Measurements from ENCODE around the gene TCIRG1. TPM values are rescaled to one million over a fixed set of nuclear protein-coding genes. Genes with fewer than 3 reads are reported as not detected.

The TCIRG1 gene
- total RNA-seq, 1 donor from 2014 or later: 10.7 TPM

DNA sequence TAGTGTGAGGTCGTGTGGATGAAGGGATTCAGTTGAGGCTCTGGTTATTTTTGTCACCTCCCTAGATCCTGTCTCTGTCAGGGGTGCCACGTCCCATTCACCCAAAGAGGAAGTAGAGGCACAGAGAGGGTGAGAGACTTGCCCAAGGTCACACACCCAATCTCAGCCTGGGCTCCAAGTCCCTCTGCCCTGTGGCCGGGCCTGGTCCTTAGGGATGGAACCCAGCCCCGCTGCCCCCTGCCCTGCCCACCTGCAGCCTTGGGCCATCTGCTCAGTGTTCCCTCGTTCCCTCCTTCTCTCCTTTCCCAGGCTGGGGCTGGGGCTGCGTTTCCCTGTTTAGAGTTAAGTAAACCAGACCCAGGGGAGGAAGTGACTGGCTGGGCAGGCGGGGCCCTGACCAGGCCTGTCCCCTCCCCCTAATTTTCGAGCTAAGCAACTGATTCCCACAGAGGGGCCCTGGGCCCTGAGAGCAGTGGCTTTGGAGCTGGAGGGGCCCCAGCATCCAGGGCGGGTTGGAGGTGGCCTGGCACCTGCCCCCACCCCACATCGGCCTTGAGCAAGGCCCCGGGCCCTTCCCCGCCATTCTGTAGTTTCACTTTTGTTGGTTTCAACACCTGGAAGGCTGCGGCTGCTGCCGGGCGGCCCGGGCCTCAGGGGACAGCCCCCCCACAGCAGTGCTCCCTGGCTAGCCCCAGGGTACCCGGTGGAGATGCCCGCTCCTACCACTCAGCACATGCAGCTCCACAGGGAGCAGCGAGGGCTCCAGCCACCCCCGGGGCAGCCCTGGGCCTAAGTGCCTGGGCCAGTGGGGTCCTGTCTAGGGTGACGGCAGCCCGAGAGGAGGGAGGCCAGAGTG, 1.5 kb downstream of the TCIRG1 start:
- H3K4me1 ChIP-seq: peaks cover 16% of the 10 kb centered on the region
- Mint-ChIP-seq H3K27me3 (ENCODE audit: insufficient read depth, low read depth) (peaks cover 6% of the 10 kb centered on the region), H3K36me3 (no peaks in the 10 kb centered on the region), H3K27ac (peak overlapping the region; percentile 90), H3K4me3 (peak overlapping the region; percentile 35), H3K4me1 (peaks cover 9% of the 10 kb centered on the region), H3K9me3 (no peaks in the 10 kb centered on the region)
- no peaks in the 10 kb centered on the region for H3K9me3 ChIP-seq (ENCODE audit: low read depth)
- no peaks in the 10 kb centered on the region for H3K79me2 ChIP-seq (ENCODE audit: low read depth)
- H3K4me3 ChIP-seq: no peak overlapping the region
- no peak overlapping the region for H3K4me2 ChIP-seq
- TF ChIP-seq EZH2phosphoT487 (IDR thresholded peaks at IDR 0.05): no peak
- no peak for TF ChIP-seq EZH2 (IDR thresholded peaks at IDR 0.05)
- TF ChIP-seq, protein P1, sequence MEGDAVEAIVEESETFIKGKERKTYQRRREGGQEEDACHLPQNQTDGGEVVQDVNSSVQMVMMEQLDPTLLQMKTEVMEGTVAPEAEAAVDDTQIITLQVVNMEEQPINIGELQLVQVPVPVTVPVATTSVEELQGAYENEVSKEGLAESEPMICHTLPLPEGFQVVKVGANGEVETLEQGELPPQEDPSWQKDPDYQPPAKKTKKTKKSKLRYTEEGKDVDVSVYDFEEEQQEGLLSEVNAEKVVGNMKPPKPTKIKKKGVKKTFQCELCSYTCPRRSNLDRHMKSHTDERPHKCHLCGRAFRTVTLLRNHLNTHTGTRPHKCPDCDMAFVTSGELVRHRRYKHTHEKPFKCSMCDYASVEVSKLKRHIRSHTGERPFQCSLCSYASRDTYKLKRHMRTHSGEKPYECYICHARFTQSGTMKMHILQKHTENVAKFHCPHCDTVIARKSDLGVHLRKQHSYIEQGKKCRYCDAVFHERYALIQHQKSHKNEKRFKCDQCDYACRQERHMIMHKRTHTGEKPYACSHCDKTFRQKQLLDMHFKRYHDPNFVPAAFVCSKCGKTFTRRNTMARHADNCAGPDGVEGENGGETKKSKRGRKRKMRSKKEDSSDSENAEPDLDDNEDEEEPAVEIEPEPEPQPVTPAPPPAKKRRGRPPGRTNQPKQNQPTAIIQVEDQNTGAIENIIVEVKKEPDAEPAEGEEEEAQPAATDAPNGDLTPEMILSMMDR (IDR thresholded peaks at IDR 0.05): no peak
- peak; percentile 45 for DNase-seq (ENCODE audit: low spot score)
- H4K20me1 ChIP-seq (ENCODE audit: low read depth): no peaks in the 10 kb centered on the region
- no peaks in the 10 kb centered on the region for H3K27me3 ChIP-seq
- H3K27ac ChIP-seq: no peak overlapping the region
- no peak overlapping the region for H3K9ac ChIP-seq
- no peaks in the 10 kb centered on the region for H3K36me3 ChIP-seq
- peaks cover 25% of the 10 kb centered on the region for H3F3A ChIP-seq (ENCODE audit: low read depth)
- H2AFZ ChIP-seq (replicated peaks): no peak overlapping the region

DNA sequence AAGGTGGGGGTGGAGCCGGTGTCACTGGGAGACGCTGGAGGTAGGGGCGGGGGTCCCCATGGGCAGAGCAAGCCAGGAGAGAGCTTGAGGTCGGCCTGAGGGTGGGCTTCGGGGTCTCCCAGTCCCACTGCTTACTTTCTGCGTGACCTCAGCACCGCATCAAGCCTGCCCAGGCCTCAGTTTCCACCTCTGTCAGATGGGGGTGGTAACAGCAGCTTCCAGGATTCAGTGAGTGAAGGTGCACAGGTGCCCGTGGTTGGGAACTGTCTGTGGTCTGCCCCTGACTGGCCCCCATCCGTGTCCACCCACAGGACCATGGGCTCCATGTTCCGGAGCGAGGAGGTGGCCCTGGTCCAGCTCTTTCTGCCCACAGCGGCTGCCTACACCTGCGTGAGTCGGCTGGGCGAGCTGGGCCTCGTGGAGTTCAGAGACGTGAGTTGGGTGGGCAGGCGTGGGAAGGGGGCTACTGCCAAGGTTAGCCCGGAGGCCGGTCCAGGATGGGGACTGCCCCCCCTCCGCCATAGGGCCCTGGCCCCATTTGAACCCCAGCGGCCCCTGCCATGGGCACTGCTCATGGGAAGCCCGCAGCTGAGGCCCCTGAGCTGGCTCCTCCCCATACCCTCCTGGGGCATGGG, 2.2 kb downstream of the TCIRG1 start:
- Histone ChIP-seq H3K4me3 (no peak overlapping the region), H3F3A (ENCODE audit: low read depth) (peaks cover 23% of the 10 kb centered on the region), H3K9ac (no peak overlapping the region), H2AFZ (replicated peaks) (no peak overlapping the region), H3K36me3 (no peaks in the 10 kb centered on the region), H3K4me2 (no peak overlapping the region), H3K9me3 (ENCODE audit: low read depth) (no peaks in the 10 kb centered on the region), H3K27me3 (no peaks in the 10 kb centered on the region), H4K20me1 (ENCODE audit: low read depth) (no peaks in the 10 kb centered on the region), H3K27ac (no peak overlapping the region), H3K4me1 (peaks cover 16% of the 10 kb centered on the region), H3K79me2 (ENCODE audit: low read depth) (no peaks in the 10 kb centered on the region)
- Mint-ChIP-seq H3K4me3 (no peak overlapping the region), H3K9me3 (no peaks in the 10 kb centered on the region), H3K36me3 (no peaks in the 10 kb centered on the region), H3K4me1 (peaks cover 9% of the 10 kb centered on the region), H3K27me3 (ENCODE audit: insufficient read depth, low read depth) (peaks cover 6% of the 10 kb centered on the region), H3K27ac (no peak overlapping the region)
- TF ChIP-seq EZH2phosphoT487 (IDR thresholded peaks at IDR 0.05) (no peak), EZH2 (IDR thresholded peaks at IDR 0.05) (no peak)
- TF ChIP-seq, protein P1 (IDR thresholded peaks at IDR 0.05): no peak
- no peak for DNase-seq (ENCODE audit: low spot score)

DNA sequence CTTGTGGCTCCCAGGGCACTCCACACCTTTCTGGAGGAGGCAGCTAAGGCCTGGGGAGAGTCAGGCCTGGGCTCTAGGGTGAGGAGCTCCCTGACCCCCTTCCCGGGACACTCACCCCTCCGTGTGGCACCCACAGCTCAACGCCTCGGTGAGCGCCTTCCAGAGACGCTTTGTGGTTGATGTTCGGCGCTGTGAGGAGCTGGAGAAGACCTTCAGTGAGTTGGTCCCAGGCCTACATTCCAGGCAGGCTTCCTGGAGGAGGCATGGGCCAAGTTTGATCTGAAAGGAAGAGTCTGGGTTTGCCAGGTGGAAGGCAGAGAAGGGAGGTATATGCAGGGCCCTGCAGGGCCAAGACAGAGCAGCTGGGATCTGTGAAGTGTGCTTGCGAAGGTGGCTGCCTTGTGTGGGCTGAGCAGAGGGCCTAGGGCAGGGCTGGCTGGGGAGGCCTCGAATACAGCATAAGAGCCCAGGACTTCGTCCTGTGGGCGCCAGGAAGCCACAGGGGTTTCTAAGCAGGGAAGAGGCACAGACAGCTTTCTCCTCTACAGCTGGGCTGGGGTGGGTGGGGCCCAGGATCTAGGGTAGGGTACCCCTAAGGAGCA, 2.9 kb downstream of the TCIRG1 start:
- no peaks in the 10 kb centered on the region for H3K36me3 ChIP-seq
- no peaks in the 10 kb centered on the region for H3K27me3 ChIP-seq
- H3K4me2 ChIP-seq: no peak overlapping the region
- no peak for TF ChIP-seq EZH2 (IDR thresholded peaks at IDR 0.05)
- no peak for TF ChIP-seq EZH2phosphoT487 (IDR thresholded peaks at IDR 0.05)
- TF ChIP-seq, protein P1 (IDR thresholded peaks at IDR 0.05): no peak
- H4K20me1 ChIP-seq (ENCODE audit: low read depth): no peaks in the 10 kb centered on the region
- H2AFZ ChIP-seq (replicated peaks): no peak overlapping the region
- Mint-ChIP-seq H3K9me3 (no peaks in the 10 kb centered on the region), H3K36me3 (no peaks in the 10 kb centered on the region), H3K27me3 (ENCODE audit: insufficient read depth, low read depth) (peaks cover 6% of the 10 kb centered on the region), H3K4me1 (peaks cover 9% of the 10 kb centered on the region), H3K4me3 (no peak overlapping the region), H3K27ac (peak overlapping the region; percentile 86)
- peaks cover 16% of the 10 kb centered on the region for H3K4me1 ChIP-seq
- H3K9me3 ChIP-seq (ENCODE audit: low read depth): no peaks in the 10 kb centered on the region
- H3K27ac ChIP-seq: no peak overlapping the region
- H3K79me2 ChIP-seq (ENCODE audit: low read depth): no peaks in the 10 kb centered on the region
- H3K9ac ChIP-seq: no peak overlapping the region
- DNase-seq (ENCODE audit: low spot score): no peak
- H3K4me3 ChIP-seq: no peak overlapping the region
- H3F3A ChIP-seq (ENCODE audit: low read depth): peaks cover 23% of the 10 kb centered on the region

All from neural progenitor cell (in vitro differentiated cells).